Panc1 (cell line): Measurements from ENCODE around the gene PLIN4.

Experiments
- CTCF ChIP-seq: fragments of 450-650 bp; IDR thresholded peaks from 2 replicates; pipeline ENCODE4 v1.5.1; 2017; ENCODE audit warnings: mild to moderate bottlenecking
- POLR2AphosphoS5 ChIP-seq: IDR thresholded peaks from 2 replicates; pipeline ENCODE4 v1.6.1; 2012; ENCODE audit warnings: mild to moderate bottlenecking, low read depth, low read length, moderate library complexity
- SIN3A ChIP-seq: IDR thresholded peaks from 2 replicates; pipeline ENCODE4 v1.6.1; 2012; ENCODE audit warnings: low read depth, mild to moderate bottlenecking, low read length, moderate library complexity, borderline replicate concordance; ENCODE audit not compliant: insufficient read depth
- TCF7L2 ChIP-seq: IDR thresholded peaks from 2 replicates; pipeline ENCODE4 v1.6.1; 2011; ENCODE audit warnings: mild to moderate bottlenecking, low read depth, low read length, inconsistent platforms
- TF ChIP-seq, protein P1 (sequence below), 2 experiments: IDR thresholded peaks; 2 replicates each; pipeline ENCODE4 v1.6.1; 2011 to 2012; ENCODE audit warnings: low read depth in 2 of 2, control low read depth in 1 of 2, low read length in 1 of 2, mild to moderate bottlenecking in 1 of 2, moderate library complexity in 1 of 2; ENCODE audit not compliant: insufficient read depth in 1 of 2

GRCh38 chr19:4501691-4502090 lies 16.6 kb downstream of the PLIN4 start:
- no peak for TF ChIP-seq CTCF
- TF ChIP-seq POLR2AphosphoS5, result no peak
- TF ChIP-seq, protein P1, sequence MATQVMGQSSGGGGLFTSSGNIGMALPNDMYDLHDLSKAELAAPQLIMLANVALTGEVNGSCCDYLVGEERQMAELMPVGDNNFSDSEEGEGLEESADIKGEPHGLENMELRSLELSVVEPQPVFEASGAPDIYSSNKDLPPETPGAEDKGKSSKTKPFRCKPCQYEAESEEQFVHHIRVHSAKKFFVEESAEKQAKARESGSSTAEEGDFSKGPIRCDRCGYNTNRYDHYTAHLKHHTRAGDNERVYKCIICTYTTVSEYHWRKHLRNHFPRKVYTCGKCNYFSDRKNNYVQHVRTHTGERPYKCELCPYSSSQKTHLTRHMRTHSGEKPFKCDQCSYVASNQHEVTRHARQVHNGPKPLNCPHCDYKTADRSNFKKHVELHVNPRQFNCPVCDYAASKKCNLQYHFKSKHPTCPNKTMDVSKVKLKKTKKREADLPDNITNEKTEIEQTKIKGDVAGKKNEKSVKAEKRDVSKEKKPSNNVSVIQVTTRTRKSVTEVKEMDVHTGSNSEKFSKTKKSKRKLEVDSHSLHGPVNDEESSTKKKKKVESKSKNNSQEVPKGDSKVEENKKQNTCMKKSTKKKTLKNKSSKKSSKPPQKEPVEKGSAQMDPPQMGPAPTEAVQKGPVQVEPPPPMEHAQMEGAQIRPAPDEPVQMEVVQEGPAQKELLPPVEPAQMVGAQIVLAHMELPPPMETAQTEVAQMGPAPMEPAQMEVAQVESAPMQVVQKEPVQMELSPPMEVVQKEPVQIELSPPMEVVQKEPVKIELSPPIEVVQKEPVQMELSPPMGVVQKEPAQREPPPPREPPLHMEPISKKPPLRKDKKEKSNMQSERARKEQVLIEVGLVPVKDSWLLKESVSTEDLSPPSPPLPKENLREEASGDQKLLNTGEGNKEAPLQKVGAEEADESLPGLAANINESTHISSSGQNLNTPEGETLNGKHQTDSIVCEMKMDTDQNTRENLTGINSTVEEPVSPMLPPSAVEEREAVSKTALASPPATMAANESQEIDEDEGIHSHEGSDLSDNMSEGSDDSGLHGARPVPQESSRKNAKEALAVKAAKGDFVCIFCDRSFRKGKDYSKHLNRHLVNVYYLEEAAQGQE (IDR thresholded peaks at IDR 0.05; ENCODE audit: insufficient read depth in 1 of 2, low read depth in 2 of 2, low read length in 1 of 2), result no peak
- no peak for TF ChIP-seq SIN3A
- no peak for TF ChIP-seq TCF7L2
